ENCODE results near the gene SRGAP2C. TPM values are rescaled to one million over a fixed set of nuclear protein-coding genes. Genes with fewer than 3 reads are reported as not detected.
"Not testable (repeated sequence)": the region's sequence is repeated elsewhere in the genome, so short reads cannot be mapped to it uniquely, and the experiment has no call there.

Gene SRGAP2C
- total and polyA plus RNA-seq, 3 donors from 2014 or later = 1.5 to 13.0 (median 8.0) TPM

GRCh38 chr1:121214544-121215156, 29.9 kb downstream of the SRGAP2C start:
- H3K36me3 ChIP-seq (ENCODE audit: low read depth, missing control alignments); H3K27ac ChIP-seq; DNase-seq; H3K4me1 ChIP-seq; intact Hi-C loops (cut with DNase I; ENCODE audit: low total_unique reads); H3K9me3 ChIP-seq; H3K4me3 ChIP-seq; H3K27me3 ChIP-seq: not testable (repeated sequence)
- no CpG with 5 or more reads among the region's 5 CpGs for WGBS, 2 donors

GRCh38 chr1:121215699-121216417, 31.1 kb downstream of the SRGAP2C start:
- H3K4me3 ChIP-seq; H3K27ac ChIP-seq; H3K9me3 ChIP-seq; H3K27me3 ChIP-seq; H3K4me1 ChIP-seq; DNase-seq; intact Hi-C loops (cut with DNase I; ENCODE audit: low total_unique reads); H3K36me3 ChIP-seq (ENCODE audit: low read depth, missing control alignments): not testable (repeated sequence)
- WGBS, 2 donors = 38% methylated on average over 1 of the region's 1 CpG; no CpG with 5 or more reads in 1 of the 2 donors

GRCh38 chr1:121216676-121217075, 31.9 kb downstream of the SRGAP2C start:
- H3K4me3 ChIP-seq; H3K4me1 ChIP-seq; intact Hi-C loops (cut with DNase I; ENCODE audit: low total_unique reads); H3K9me3 ChIP-seq; DNase-seq; H3K36me3 ChIP-seq (ENCODE audit: low read depth, missing control alignments); H3K27ac ChIP-seq; H3K27me3 ChIP-seq: not testable (repeated sequence)
- no CpG with 5 or more reads among the region's 1 CpG for WGBS, 2 donors

- H3K4me3 ChIP-seq; intact Hi-C loops (cut with DNase I; ENCODE audit: low total_unique reads); H3K4me1 ChIP-seq; H3K27me3 ChIP-seq; H3K36me3 ChIP-seq (ENCODE audit: low read depth, missing control alignments); H3K9me3 ChIP-seq; DNase-seq; H3K27ac ChIP-seq: not testable (repeated sequence)
- 71% methylated on average over 1 of the region's 1 CpG; no CpG with 5 or more reads in 1 of the 2 donors for WGBS, 2 donors
Observed at GRCh38 chr1:121221770-121222169, 37.0 kb downstream of the SRGAP2C start.

GRCh38 chr1:121224714-121225113, 39.9 kb downstream of the SRGAP2C start:
- H3K4me3 ChIP-seq; H3K36me3 ChIP-seq (ENCODE audit: low read depth, missing control alignments); intact Hi-C loops (cut with DNase I; ENCODE audit: low total_unique reads); H3K4me1 ChIP-seq; DNase-seq; H3K9me3 ChIP-seq; H3K27me3 ChIP-seq; H3K27ac ChIP-seq: not testable (repeated sequence)
- 85% methylated on average over 3 of the region's 4 CpGs; no CpG with 5 or more reads in 1 of the 2 donors for WGBS, 2 donors

GRCh38 chr1:121226295-121226904, 41.6 kb downstream of the SRGAP2C start:
- DNase-seq; H3K4me3 ChIP-seq; intact Hi-C loops (cut with DNase I; ENCODE audit: low total_unique reads); H3K9me3 ChIP-seq; H3K27ac ChIP-seq; H3K4me1 ChIP-seq; H3K27me3 ChIP-seq; H3K36me3 ChIP-seq (ENCODE audit: low read depth, missing control alignments): not testable (repeated sequence)
- whole genome bisulfite sequencing, 2 donors = 67 to 100% methylated on average over 2 of the region's 4 CpGs

- H3K9me3 ChIP-seq; H3K4me1 ChIP-seq; H3K27ac ChIP-seq; H3K36me3 ChIP-seq (ENCODE audit: low read depth, missing control alignments); intact Hi-C loops (cut with DNase I; ENCODE audit: low total_unique reads); H3K4me3 ChIP-seq; H3K27me3 ChIP-seq; DNase-seq: not testable (repeated sequence)
- WGBS, 2 donors = 64% methylated on average over 1 of the region's 2 CpGs; no CpG with 5 or more reads in 1 of the 2 donors
Observed at GRCh38 chr1:121226925-121227324, 42.1 kb downstream of the SRGAP2C start.

GRCh38 chr1:121227544-121228330, 43.0 kb downstream of the SRGAP2C start:
- DNase-seq; H3K4me1 ChIP-seq; H3K36me3 ChIP-seq (ENCODE audit: low read depth, missing control alignments); H3K9me3 ChIP-seq; H3K27ac ChIP-seq; intact Hi-C loops (cut with DNase I; ENCODE audit: low total_unique reads); H3K27me3 ChIP-seq; H3K4me3 ChIP-seq: not testable (repeated sequence)
- 47 to 52% methylated on average over 3 to 4 of the region's 9 CpGs for WGBS, 2 donors

- H3K36me3 ChIP-seq (ENCODE audit: low read depth, missing control alignments); H3K27me3 ChIP-seq; H3K4me1 ChIP-seq; DNase-seq; H3K4me3 ChIP-seq; H3K9me3 ChIP-seq; H3K27ac ChIP-seq; intact Hi-C loops (cut with DNase I; ENCODE audit: low total_unique reads): not testable (repeated sequence)
- WGBS, 2 donors = 65 to 93% methylated on average over 1 of the region's 4 CpGs
Observed at GRCh38 chr1:121230636-121231035, 45.9 kb downstream of the SRGAP2C start.

GRCh38 chr1:121232445-121233125, 47.8 kb downstream of the SRGAP2C start:
- H3K4me1 ChIP-seq; H3K4me3 ChIP-seq; DNase-seq; intact Hi-C loops (cut with DNase I; ENCODE audit: low total_unique reads); H3K27ac ChIP-seq; H3K27me3 ChIP-seq; H3K36me3 ChIP-seq (ENCODE audit: low read depth, missing control alignments); H3K9me3 ChIP-seq: not testable (repeated sequence)
- WGBS, 2 donors = 38 to 45% methylated on average over 1 of the region's 4 CpGs

- no CpG with 5 or more reads among the region's 6 CpGs for WGBS, 2 donors
- H3K27me3 ChIP-seq; intact Hi-C loops (cut with DNase I; ENCODE audit: low total_unique reads); H3K4me1 ChIP-seq; DNase-seq; H3K27ac ChIP-seq; H3K4me3 ChIP-seq; H3K36me3 ChIP-seq (ENCODE audit: low read depth, missing control alignments); H3K9me3 ChIP-seq: not testable (repeated sequence)
Observed at GRCh38 chr1:121234090-121234759, 49.5 kb downstream of the SRGAP2C start.
